Measurements from ENCODE around the gene EPHB1. TPM values are rescaled to one million over a fixed set of nuclear protein-coding genes. Genes with fewer than 3 reads are reported as not detected.

The EPHB1 gene
- total and polyA plus RNA-seq, 2 of the 13 experiments (the other 11 are each of a cell fraction or from before 2014, with no cell fraction given): 0.07 to 0.21 TPM

- Histone ChIP-seq H3K27me3 (ENCODE audit: control insufficient read depth in 1 of 2, insufficient read depth in 2 of 2, low read length in 2 of 2) (no peaks in the 10 kb centered on the region), H3K4me1 (ENCODE audit: insufficient read depth, low read length) (no peaks in the 10 kb centered on the region), H2AFZ (ENCODE audit: low read length) (no peak overlapping the region), H3K4me3 (replicated peaks in 1 of 3; ENCODE audit: insufficient read depth in 1 of 3, low read depth in 2 of 3, low read length in 3 of 3) (no peak overlapping the region), H3K4me2 (ENCODE audit: low read depth, low read length) (no peak overlapping the region), H3K79me2 (ENCODE audit: insufficient read depth, low read length) (no peaks in the 10 kb centered on the region), H3K9ac (ENCODE audit: insufficient read depth, low read depth, low read length) (no peak overlapping the region), H3K27ac (ENCODE audit: extremely low read length, insufficient read depth, low read length) (no peak overlapping the region), H4K20me1 (ENCODE audit: insufficient read depth, low read length) (no peaks in the 10 kb centered on the region), H3K36me3 (replicated peaks in 1 of 2; ENCODE audit: control insufficient read depth in 1 of 2, insufficient read depth in 2 of 2, low read length in 2 of 2) (no peaks in the 10 kb centered on the region), H3K9me3 (ENCODE audit: low read length) (no peaks in the 10 kb centered on the region)
- no peak for TF ChIP-seq ZNF138 (CRISPR knock-in tag; IDR thresholded peaks at IDR 0.05; ENCODE audit: low read depth)
- TF ChIP-seq SP4 (CRISPR knock-in tag; IDR thresholded peaks at IDR 0.05): no peak
- TF ChIP-seq ZC3H4 (CRISPR knock-in tag; IDR thresholded peaks at IDR 0.05; ENCODE audit: borderline replicate concordance): no peak
- TF ChIP-seq MAF1 (CRISPR knock-in tag; IDR thresholded peaks at IDR 0.05; ENCODE audit: borderline replicate concordance): no peak
- no peak for TF ChIP-seq ZNF543 (CRISPR knock-in tag; IDR thresholded peaks at IDR 0.05)
- no peak for TF ChIP-seq CBFB (CRISPR knock-in tag; IDR thresholded peaks at IDR 0.05)
- TF ChIP-seq SIX1 (CRISPR knock-in tag; IDR thresholded peaks at IDR 0.05; ENCODE audit: borderline replicate concordance): no peak
- TF ChIP-seq EED (CRISPR knock-in tag; IDR thresholded peaks at IDR 0.05): no peak
- no peak for TF ChIP-seq NR2F6 (IDR thresholded peaks at IDR 0.05)
- no peak for TF ChIP-seq NR2F6 (CRISPR knock-in tag; IDR thresholded peaks at IDR 0.05)
- no peak for TF ChIP-seq MZF1 (CRISPR knock-in tag; IDR thresholded peaks at IDR 0.05; ENCODE audit: borderline replicate concordance)
- TF ChIP-seq ZMAT3 (CRISPR knock-in tag; conservative IDR thresholded peaks at IDR 0.05): no peak
- no peak for TF ChIP-seq ETV6 (CRISPR knock-in tag; conservative IDR thresholded peaks at IDR 0.05)
- TF ChIP-seq MTERF4 (CRISPR knock-in tag; IDR thresholded peaks at IDR 0.05): no peak
- no peak for TF ChIP-seq ZNF275 (CRISPR knock-in tag; IDR thresholded peaks at IDR 0.05; ENCODE audit: borderline replicate concordance)
- TF ChIP-seq ASH2L (IDR thresholded peaks at IDR 0.05; ENCODE audit: insufficient read length, low read depth, low read length): no peak
- no peak for TF ChIP-seq REXO4 (CRISPR knock-in tag; IDR thresholded peaks at IDR 0.05; ENCODE audit: borderline replicate concordance)
- CTCF ChIA-PET (ENCODE audit: low intra/inter-chr PET ratio, low total read pairs): no interaction called here
- intact Hi-C loops (cut with micrococcal nuclease; ENCODE audit: unreplicated experiment): no loop called here
- BruUV-seq (replicated peaks): no TSS peak
- FAIRE-seq (no peak), DNase-seq (ENCODE audit: low spot score) (no peak), ATAC-seq (no peak)
- POLR2A ChIA-PET: no interaction called here
- in situ Hi-C loops (cut with HindIII; ENCODE audit: extremely low pct_ligation_motif_present, low pct_unique_long_range_greater_than_20kb): no loop called here
- 63% methylated on average over 4 of the region's 4 CpGs for WGBS (ENCODE audit: low lambda C conversion rate)
Measured at GRCh38 chr3:134933997-134934396, 138.9 kb downstream of the EPHB1 start.
